ENCODE measurements around the gene KIF19.
"Not testable (repeated sequence)": the region's sequence is repeated elsewhere in the genome, so short reads cannot be mapped to it uniquely, and the experiment has no call there.

KIF19 gene

GRCh38 chr17:74280093-74280513 is 45.9 kb upstream of the KIF19 start:
- Histone ChIP-seq H3K4me3 (ENCODE audit: low read length) (no peak overlapping the region), H3K36me3 (replicated peaks; ENCODE audit: low read depth, low read length) (no peaks in the 10 kb centered on the region), H3K9ac (ENCODE audit: low read length) (no peak overlapping the region), H2AFZ (ENCODE audit: low read depth, low read length) (no peak overlapping the region), H3K9me3 (ENCODE audit: insufficient read depth, low read length) (no peaks in the 10 kb centered on the region), H3K79me2 (ENCODE audit: low read length) (no peaks in the 10 kb centered on the region), H3K27ac (ENCODE audit: low read length) (no peak overlapping the region), H4K20me1 (ENCODE audit: insufficient read depth, low read length) (no peaks in the 10 kb centered on the region), H3K4me2 (ENCODE audit: low read length) (no peak overlapping the region), H3K4me1 (ENCODE audit: low read length) (no peaks in the 10 kb centered on the region), H3K27me3 (ENCODE audit: low read depth, low read length) (no peaks in the 10 kb centered on the region)
- TF ChIP-seq CTCF (IDR thresholded peaks at IDR 0.05; ENCODE audit: low read depth, low read length) (no peak), EZH2phosphoT487 (IDR thresholded peaks at IDR 0.05; ENCODE audit: low read depth) (no peak)

GRCh38 chr17:74281799-74282198 is 44.2 kb upstream of the KIF19 start:
- H3K4me3 ChIP-seq (ENCODE audit: low read length) = no peak overlapping the region
- H3K4me2 ChIP-seq (ENCODE audit: low read length) = no peak overlapping the region
- H3K27me3 ChIP-seq (ENCODE audit: low read depth, low read length) = no peaks in the 10 kb centered on the region
- H3K4me1 ChIP-seq (ENCODE audit: low read length) = no peaks in the 10 kb centered on the region
- TF ChIP-seq CTCF (IDR thresholded peaks at IDR 0.05; ENCODE audit: low read depth, low read length) (no peak), EZH2phosphoT487 (IDR thresholded peaks at IDR 0.05; ENCODE audit: low read depth) (no peak)
- no peaks in the 10 kb centered on the region for H3K36me3 ChIP-seq (replicated peaks; ENCODE audit: low read depth, low read length)
- no peaks in the 10 kb centered on the region for H3K79me2 ChIP-seq (ENCODE audit: low read length)
- no peak overlapping the region for H2AFZ ChIP-seq (ENCODE audit: low read depth, low read length)
- H3K9ac ChIP-seq (ENCODE audit: low read length) = no peak overlapping the region
- no peaks in the 10 kb centered on the region for H3K9me3 ChIP-seq (ENCODE audit: insufficient read depth, low read length)
- no peaks in the 10 kb centered on the region for H4K20me1 ChIP-seq (ENCODE audit: insufficient read depth, low read length)
- no peak overlapping the region for H3K27ac ChIP-seq (ENCODE audit: low read length)

GRCh38 chr17:74282274-74282586 is 43.8 kb upstream of the KIF19 start:
- not testable (repeated sequence) for H3K27me3 ChIP-seq (ENCODE audit: low read depth, low read length); H3K4me1 ChIP-seq (ENCODE audit: low read length); H3K27ac ChIP-seq (ENCODE audit: low read length); H3K4me2 ChIP-seq (ENCODE audit: low read length); H3K9ac ChIP-seq (ENCODE audit: low read length); H3K4me3 ChIP-seq (ENCODE audit: low read length); H3K9me3 ChIP-seq (ENCODE audit: insufficient read depth, low read length); H3K79me2 ChIP-seq (ENCODE audit: low read length); H2AFZ ChIP-seq (ENCODE audit: low read depth, low read length); H3K36me3 ChIP-seq (replicated peaks; ENCODE audit: low read depth, low read length); H4K20me1 ChIP-seq (ENCODE audit: insufficient read depth, low read length)

- no peaks in the 10 kb centered on the region for H3K27me3 ChIP-seq (ENCODE audit: low read depth, low read length)
- no peaks in the 10 kb centered on the region for H4K20me1 ChIP-seq (ENCODE audit: insufficient read depth, low read length)
- TF ChIP-seq CTCF (IDR thresholded peaks at IDR 0.05; ENCODE audit: low read depth, low read length) (no peak), EZH2phosphoT487 (IDR thresholded peaks at IDR 0.05; ENCODE audit: low read depth) (no peak)
- H3K4me2 ChIP-seq (ENCODE audit: low read length) = no peak overlapping the region
- H3K4me1 ChIP-seq (ENCODE audit: low read length) = no peaks in the 10 kb centered on the region
- H3K36me3 ChIP-seq (replicated peaks; ENCODE audit: low read depth, low read length) = no peaks in the 10 kb centered on the region
- no peak overlapping the region for H3K9ac ChIP-seq (ENCODE audit: low read length)
- H3K27ac ChIP-seq (ENCODE audit: low read length) = no peak overlapping the region
- H3K79me2 ChIP-seq (ENCODE audit: low read length) = no peaks in the 10 kb centered on the region
- no peaks in the 10 kb centered on the region for H3K9me3 ChIP-seq (ENCODE audit: insufficient read depth, low read length)
- H2AFZ ChIP-seq (ENCODE audit: low read depth, low read length) = no peak overlapping the region
- H3K4me3 ChIP-seq (ENCODE audit: low read length) = no peak overlapping the region
Observed at GRCh38 chr17:74282587-74283370, 43.2 kb upstream of the KIF19 start.
